ENCODE measurements around the gene RNF214.
"Not testable (repeated sequence)": the region's sequence is repeated elsewhere in the genome, so short reads cannot be mapped to it uniquely, and the experiment has no call there.

The RNF214 gene

DNA sequence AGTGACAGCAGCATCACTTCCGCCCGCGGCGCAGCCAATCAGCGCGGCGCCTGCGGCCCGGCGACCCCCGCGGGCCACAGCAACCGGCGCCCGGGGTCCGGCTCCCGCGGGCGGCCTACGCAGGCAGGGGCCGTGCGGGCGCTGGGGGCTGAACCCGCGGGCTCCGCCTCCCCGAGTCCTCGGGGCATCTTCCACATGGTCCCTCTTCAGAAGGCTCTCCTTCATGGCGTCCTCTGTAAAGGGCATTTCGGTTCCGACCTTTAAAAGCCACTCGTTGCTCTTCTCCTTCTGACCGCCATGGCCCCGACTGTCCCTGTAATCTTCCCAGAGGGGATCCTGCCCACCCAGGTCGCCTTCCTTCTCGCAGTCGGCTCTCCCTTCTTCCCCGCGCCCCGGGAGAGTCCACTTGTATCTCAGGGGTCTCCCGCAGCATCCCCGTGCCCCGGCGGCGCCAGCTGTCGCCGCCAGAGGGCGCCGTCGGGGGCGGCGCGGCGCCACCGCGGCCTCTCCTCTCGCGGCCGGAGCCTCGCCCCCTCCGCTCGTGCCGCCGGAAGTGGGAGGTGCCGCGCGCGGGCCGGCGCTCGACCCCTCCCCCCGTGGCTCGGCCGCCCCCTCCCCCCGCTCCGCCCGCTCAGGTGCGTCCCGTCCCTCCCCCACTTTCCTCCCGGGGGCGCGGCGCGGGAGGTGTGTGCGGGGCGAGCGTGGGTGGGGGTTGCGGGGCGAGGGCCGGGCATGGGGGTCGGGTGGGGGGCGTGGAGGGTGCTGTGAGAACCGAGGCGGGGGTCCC, at the start of gene RNF214:
Gene RNF214 (plus strand): TSS at position 580 of the 787 bp plus-strand sequence. CDS start 1,602 bp downstream, outside the sequence.
- peak; percentile 50 to 53 for DNase-seq (ENCODE audit: low read depth in 2 of 2)

GRCh38 chr11:117183178-117183577, 49.3 kb upstream of the RNF214 start:
- not testable (repeated sequence) for DNase-seq (ENCODE audit: low read depth in 2 of 2)

- DNase-seq (ENCODE audit: low read depth in 2 of 2) = no peak
Measured at GRCh38 chr11:117183724-117184349, 48.6 kb upstream of the RNF214 start.

GRCh38 chr11:117185736-117186430, 46.6 kb upstream of the RNF214 start:
- DNase-seq (ENCODE audit: low read depth in 2 of 2) = no peak

- DNase-seq (ENCODE audit: low read depth in 2 of 2) = no peak
Measured at GRCh38 chr11:117186431-117186761, 46.1 kb upstream of the RNF214 start.

DNA sequence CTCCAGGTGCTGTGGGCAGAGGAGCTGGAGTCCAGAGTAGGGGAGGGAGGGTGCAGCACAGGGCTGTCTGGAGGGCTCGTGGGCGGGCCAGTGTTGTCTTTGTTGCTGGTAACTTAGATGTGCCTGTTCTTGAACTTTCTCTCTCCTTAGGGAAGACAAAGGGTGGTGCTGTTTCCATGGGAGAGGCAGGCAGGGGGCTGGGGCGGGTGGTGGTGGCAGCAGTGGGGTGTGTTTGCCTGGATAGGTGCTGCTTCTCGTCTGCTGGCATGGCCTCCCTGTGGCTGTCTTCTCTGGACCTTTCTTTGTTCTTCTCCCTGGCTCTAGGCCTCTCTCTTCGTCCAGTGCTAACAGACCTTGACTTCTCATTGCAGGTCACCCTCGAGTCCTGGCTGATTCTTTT, 45.5 kb upstream of the RNF214 start:
- DNase-seq (ENCODE audit: low read depth in 2 of 2) = no peak

- no peak for DNase-seq (ENCODE audit: low read depth in 2 of 2)
Measured at GRCh38 chr11:117187428-117187798, 45.1 kb upstream of the RNF214 start.

- no peak for DNase-seq (ENCODE audit: low read depth in 2 of 2)
Measured at GRCh38 chr11:117187799-117188481, 44.5 kb upstream of the RNF214 start.

DNA sequence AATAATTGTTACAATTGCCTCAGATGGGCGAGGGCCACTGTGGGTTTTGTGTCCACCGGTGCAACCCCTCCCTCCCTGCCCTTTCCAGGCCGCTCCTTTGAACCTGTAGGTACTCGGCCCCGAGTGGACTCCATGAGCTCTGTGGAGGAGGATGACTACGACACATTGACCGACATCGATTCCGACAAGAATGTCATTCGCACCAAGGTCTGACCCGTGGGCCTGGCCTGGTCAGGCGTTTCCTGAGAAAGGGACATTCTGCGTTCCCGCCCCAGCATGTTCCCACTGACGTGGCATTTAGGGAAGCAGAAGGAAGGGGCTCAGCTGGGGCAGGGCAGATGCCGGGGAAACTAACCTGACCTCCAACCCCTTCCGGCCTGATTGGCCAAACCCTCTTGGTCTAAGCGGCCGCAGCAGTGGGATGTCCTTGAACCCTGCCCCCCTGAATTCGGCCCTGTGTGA, 43.8 kb upstream of the RNF214 start:
- DNase-seq (ENCODE audit: low read depth in 2 of 2) = no peak

DNA sequence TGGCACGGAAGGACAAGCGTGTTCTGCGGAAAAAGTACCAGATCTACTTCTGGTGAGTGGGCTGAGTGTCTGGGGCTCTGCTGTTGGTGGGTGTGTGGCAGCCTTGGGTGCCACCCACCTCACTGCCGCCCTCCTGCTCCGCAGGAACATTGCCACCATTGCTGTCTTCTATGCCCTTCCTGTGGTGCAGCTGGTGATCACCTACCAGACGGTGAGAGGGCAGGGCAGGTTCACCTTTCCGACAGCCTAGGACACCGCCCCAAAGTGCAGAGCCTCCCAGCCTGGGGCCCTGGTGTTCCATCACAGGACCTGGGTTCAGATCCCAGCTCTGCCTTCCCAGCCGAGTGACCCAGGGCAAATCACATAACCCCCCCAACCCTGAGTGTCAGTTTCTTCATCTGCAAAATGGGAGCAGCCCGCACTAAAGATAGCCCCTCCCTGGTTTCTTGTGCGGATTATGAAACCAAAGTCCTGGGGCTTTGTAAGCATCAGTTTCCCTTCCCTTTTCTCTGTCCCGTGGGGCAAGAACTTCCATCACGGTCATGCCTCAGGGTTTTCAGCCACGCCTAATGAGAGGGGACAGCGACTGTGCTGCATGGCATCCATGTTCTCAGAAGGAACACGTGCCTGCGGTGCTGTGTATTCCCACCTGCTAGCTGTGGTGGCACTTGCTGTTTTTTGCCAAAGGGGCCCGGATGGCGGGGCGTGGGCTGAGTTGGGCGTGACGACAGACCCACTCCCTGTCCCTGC, 43.1 kb upstream of the RNF214 start:
- no peak for DNase-seq (ENCODE audit: low read depth in 2 of 2)

- DNase-seq (ENCODE audit: low read depth in 2 of 2) = no peak
Measured at GRCh38 chr11:117189941-117190544, 42.4 kb upstream of the RNF214 start.

DNA sequence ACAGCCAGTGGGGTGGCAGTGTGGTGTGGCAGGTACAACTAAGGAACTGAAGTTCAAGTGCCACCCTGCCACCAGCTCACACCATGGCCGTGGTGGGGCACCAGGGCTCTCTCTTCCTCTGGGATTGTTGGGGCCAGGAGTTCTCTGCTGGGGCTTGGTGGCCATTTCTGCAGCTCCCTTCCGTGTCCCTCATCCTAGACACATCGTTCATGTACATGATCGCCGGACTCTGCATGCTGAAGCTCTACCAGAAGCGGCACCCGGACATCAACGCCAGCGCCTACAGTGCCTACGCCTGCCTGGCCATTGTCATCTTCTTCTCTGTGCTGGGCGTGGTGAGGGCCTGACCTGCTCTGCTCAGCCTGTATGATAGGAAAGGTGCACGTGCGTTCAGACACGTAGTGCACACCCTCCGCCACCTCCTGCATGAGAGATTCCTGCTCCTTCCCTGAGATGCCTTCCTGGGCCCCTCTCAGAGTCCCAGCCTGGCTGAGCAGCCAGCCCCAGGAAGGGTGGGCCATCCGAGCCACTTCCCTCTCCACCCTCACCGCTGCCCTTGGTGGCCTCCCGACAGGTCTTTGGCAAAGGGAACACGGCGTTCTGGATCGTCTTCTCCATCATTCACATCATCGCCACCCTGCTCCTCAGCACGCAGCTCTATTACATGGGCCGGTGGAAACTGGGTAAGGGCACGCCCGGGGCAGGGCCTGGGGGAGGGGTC, 40.6 kb upstream of the RNF214 start:
- no peak for DNase-seq (ENCODE audit: low read depth in 2 of 2)

GRCh38 chr11:117192401-117192875, 40.0 kb upstream of the RNF214 start:
- DNase-seq (ENCODE audit: low read depth in 2 of 2) = no peak

- DNase-seq (ENCODE audit: low read depth in 2 of 2) = no peak
Measured at GRCh38 chr11:117193130-117194020, 39.1 kb upstream of the RNF214 start.

DNA sequence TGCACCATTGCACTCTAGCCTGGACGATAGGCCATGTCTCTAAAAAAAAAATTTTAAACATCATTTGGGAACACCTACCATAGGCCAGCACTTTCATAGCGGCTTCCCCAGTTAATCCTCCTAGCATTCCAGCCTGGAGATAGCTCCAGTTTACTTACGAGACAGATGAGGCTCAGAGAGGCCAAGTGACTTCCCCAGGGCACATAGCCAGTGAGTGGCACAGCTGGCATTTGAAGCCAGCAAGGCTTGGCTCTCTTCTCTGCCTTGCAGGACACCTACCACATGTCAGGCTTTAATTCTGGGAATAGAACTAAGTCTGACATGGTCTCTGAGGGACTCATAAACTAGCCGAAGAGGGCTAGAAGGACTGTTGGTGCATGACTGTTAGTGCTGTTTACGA, 38.2 kb upstream of the RNF214 start:
- DNase-seq (ENCODE audit: low read depth in 2 of 2) = no peak

GRCh38 chr11:117195258-117195657, 37.2 kb upstream of the RNF214 start:
- DNase-seq (ENCODE audit: low read depth in 2 of 2) = no peak

- no peak for DNase-seq (ENCODE audit: low read depth in 2 of 2)
Measured at GRCh38 chr11:117195761-117196160, 36.7 kb upstream of the RNF214 start.

DNA sequence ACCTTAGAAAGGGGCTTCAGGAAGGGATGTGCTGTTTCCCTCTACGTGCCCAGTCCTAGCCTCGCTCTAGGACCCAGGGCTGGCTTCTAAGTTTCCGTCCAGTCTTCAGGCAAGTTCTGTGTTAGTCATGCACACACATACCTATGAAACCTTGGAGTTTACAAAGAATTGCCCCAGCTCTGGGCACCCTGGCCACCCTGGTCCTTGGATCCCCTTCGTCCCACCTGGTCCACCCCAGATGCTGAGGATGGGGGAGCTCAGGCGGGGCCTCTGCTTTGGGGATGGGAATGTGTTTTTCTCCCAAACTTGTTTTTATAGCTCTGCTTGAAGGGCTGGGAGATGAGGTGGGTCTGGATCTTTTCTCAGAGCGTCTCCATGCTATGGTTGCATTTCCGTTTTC, 35.5 kb upstream of the RNF214 start:
- DNase-seq (ENCODE audit: low read depth in 2 of 2) = no peak

Data from activated CD8-positive, alpha-beta memory T cell treated with anti-CD3 and anti-CD28 coated beads for 4 hours (primary cell).